Subcutaneous adipose tissue (tissue), 4 donors: ENCODE data around the gene TMCC3. TPM values are rescaled to one million over a fixed set of nuclear protein-coding genes. Genes with fewer than 3 reads are reported as not detected.

Source experiments
- CTCF ChIP-seq: fragments of 450-650 bp; IDR thresholded peaks from one replicate; pipeline ENCODE4 v1.5.1; 2016; ENCODE audit warnings: low read depth, mild to moderate bottlenecking, control low read depth, antibody characterized with exemption, moderate library complexity
- total RNA-seq, 4 donors: library from RNA; depleted of rRNA; stranded (reverse); fragments of >200 nt; gene quantifications; one replicate each; pipeline ENCODE4 v1.1.0, GENCODE V29; 2016

The TMCC3 gene
- total RNA-seq, 4 donors from 2014 or later: 9.9 to 44.8 (median 17.2) TPM

- TF ChIP-seq CTCF: no peak
Observed at GRCh38 chr12:94689002-94689645, 38.8 kb upstream of the TMCC3 start.

- TF ChIP-seq CTCF: no peak
Observed at GRCh38 chr12:94687891-94688290, 37.5 kb upstream of the TMCC3 start.

- TF ChIP-seq CTCF: no peak
Observed at GRCh38 chr12:94686834-94687628, 36.7 kb upstream of the TMCC3 start.

GRCh38 chr12:94684416-94685142 lies 34.2 kb upstream of the TMCC3 start:
- TF ChIP-seq CTCF: no peak

- TF ChIP-seq CTCF: no peak
Observed at GRCh38 chr12:94679554-94680195, 29.3 kb upstream of the TMCC3 start.

- TF ChIP-seq CTCF: no peak
Observed at GRCh38 chr12:94678849-94679248, 28.5 kb upstream of the TMCC3 start.
